SU-DHL-6 (cell line): Measurements from ENCODE around the gene KCND3.

Source experiments
- H2AFZ ChIP-seq: fragments of 200-600 bp; sonication (generic); 2 replicates; pipeline ENCODE4 v1.6.1; 2014; ENCODE audit warnings: low read depth, mild to moderate bottlenecking, moderate library complexity, mixed read lengths, antibody characterized with exemption, low read length; ENCODE audit not compliant: severe bottlenecking
- H3F3A ChIP-seq: fragments of 200-600 bp; shearing (Covaris generic); 2 replicates; pipeline ENCODE4 v1.6.0; 2016; ENCODE audit warnings: antibody characterized with exemption, mild to moderate bottlenecking; ENCODE audit not compliant: insufficient read depth
- H3K27ac ChIP-seq: fragments of 200-600 bp; sonication (generic); 2 replicates; pipeline ENCODE4 v1.5.1; 2016; ENCODE audit warnings: low read depth, mild to moderate bottlenecking, low read length, moderate library complexity, mixed read lengths
- H3K27me3 ChIP-seq: fragments of 200-600 bp; sonication (generic), shearing (Covaris generic); 2 replicates; pipeline ENCODE4 v1.6.0; 2014; ENCODE audit warnings: mild to moderate bottlenecking, low read length
- H3K36me3 ChIP-seq: fragments of 200-600 bp; sonication (generic); 2 replicates; pipeline ENCODE4 v1.6.1; 2014; ENCODE audit warnings: mild to moderate bottlenecking, low read length, mixed read lengths
- H3K4me2 ChIP-seq: fragments of 300-600, 200-600 bp; shearing (Covaris generic), sonication (generic); 2 replicates; pipeline ENCODE4 v1.6.0; 2014; ENCODE audit warnings: low read length, low read depth, mild to moderate bottlenecking; ENCODE audit not compliant: poor library complexity, severe bottlenecking
- H3K4me3 ChIP-seq: fragments of 200-600 bp; sonication (generic); 2 replicates; pipeline ENCODE4 v1.5.1; 2014; ENCODE audit warnings: antibody characterized with exemption, low read length, mild to moderate bottlenecking, mixed read lengths; ENCODE audit not compliant: insufficient read depth, poor library complexity, severe bottlenecking
- H3K79me2 ChIP-seq: fragments of 200-600 bp; sonication (generic); 2 replicates; pipeline ENCODE4 v1.6.1; 2014; ENCODE audit warnings: mild to moderate bottlenecking, low read length, moderate library complexity; ENCODE audit not compliant: insufficient read depth
- H3K9ac ChIP-seq: fragments of 200-600 bp; sonication (generic); 2 replicates; pipeline ENCODE4 v1.7.0; 2014; ENCODE audit warnings: mild to moderate bottlenecking, low read length
- H3K9me2 ChIP-seq: fragments of 200-600 bp; sonication (generic); replicated peaks from 2 replicates; pipeline ENCODE4 v1.6.1; 2014; ENCODE audit warnings: low read length; ENCODE audit not compliant: insufficient read depth
- H3K9me3 ChIP-seq: fragments of 200-600 bp; sonication (generic); 2 replicates; pipeline ENCODE4 v1.6.1; 2014; ENCODE audit warnings: low read length, mixed read lengths; ENCODE audit not compliant: insufficient read depth
- H4K20me1 ChIP-seq: fragments of 200-600 bp; sonication (generic); 2 replicates; pipeline ENCODE4 v1.6.1; 2014; ENCODE audit warnings: low read depth, mild to moderate bottlenecking, antibody characterized with exemption, low read length, moderate library complexity, mixed read lengths
- EZH2phosphoT487 ChIP-seq: fragments of 200-600 bp; sonication (generic), shearing (Covaris generic); conservative IDR thresholded peaks from 2 replicates; pipeline ENCODE4 v1.6.1; 2018; ENCODE audit warnings: mild to moderate bottlenecking, antibody characterized with exemption, low read length, moderate library complexity, mixed read lengths
- TF ChIP-seq, protein P1 (sequence below): fragments of 200-600 bp; sonication (generic); IDR thresholded peaks from one replicate; pipeline ENCODE4 v1.5.1; 2017; ENCODE audit warnings: antibody characterized with exemption, mild to moderate bottlenecking, low read length, moderate library complexity; ENCODE audit not compliant: insufficient read depth, poor library complexity, severe bottlenecking

KCND3 gene

DNA sequence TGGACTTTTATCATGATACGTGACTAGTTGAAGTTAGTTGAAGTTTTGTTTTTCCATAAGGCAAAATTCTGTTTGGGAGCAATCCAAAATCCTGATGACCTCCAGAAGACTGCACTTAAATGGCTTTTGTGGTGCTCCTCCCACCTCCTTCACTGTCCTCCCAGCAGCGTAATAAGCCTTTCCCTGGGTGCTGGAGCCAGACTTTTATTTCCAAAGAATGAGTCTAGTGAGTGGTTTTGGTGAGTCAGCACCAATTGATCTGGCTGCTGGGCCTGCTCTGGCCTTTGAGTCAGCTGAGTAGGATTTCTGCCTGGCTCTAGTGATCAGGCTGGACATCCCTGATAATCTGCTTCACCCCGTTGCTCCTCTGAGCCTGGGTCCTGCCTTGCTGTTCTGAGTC, 21.7 kb upstream of the KCND3 start:
- no peak overlapping the region for H2AFZ ChIP-seq
- H3K9ac ChIP-seq, result no peak overlapping the region
- H3K79me2 ChIP-seq, result no peaks in the 10 kb centered on the region
- H3K9me2 ChIP-seq, result no peaks in the 10 kb centered on the region
- H3K27me3 ChIP-seq, result no peaks in the 10 kb centered on the region
- no peaks in the 10 kb centered on the region for H3K36me3 ChIP-seq
- no peak for TF ChIP-seq EZH2phosphoT487
- no peaks in the 10 kb centered on the region for H4K20me1 ChIP-seq
- H3K9me3 ChIP-seq, result no peaks in the 10 kb centered on the region
- H3K4me3 ChIP-seq, result no peak overlapping the region
- no peak overlapping the region for H3K27ac ChIP-seq
- no peak overlapping the region for H3K4me2 ChIP-seq
- H3F3A ChIP-seq, result no peaks in the 10 kb centered on the region

DNA sequence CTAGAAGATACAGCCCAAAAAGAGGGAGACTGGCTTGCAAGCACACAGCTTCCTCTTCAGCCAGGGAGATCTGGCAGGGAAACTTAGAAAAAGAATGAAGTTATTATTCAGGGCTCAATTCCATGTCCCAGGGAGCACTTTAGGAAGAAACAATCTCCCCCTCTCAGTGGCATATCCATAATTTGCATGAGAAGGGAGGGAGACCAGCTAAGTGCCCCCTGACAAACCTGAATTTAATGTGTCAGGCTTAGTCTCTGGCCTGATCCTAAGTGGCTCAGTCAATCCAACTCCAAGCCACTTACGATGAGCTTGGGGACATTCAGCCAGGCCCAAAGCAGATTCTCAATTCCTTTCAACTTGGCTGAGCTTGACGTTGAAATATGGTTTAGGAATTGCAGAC, 17.7 kb upstream of the KCND3 start:
- Histone ChIP-seq H3K9me2 (no peaks in the 10 kb centered on the region), H3K79me2 (no peaks in the 10 kb centered on the region), H3K4me2 (no peak overlapping the region), H3K36me3 (no peaks in the 10 kb centered on the region), H3K27ac (no peak overlapping the region), H3K9me3 (no peaks in the 10 kb centered on the region), H3F3A (no peaks in the 10 kb centered on the region), H3K9ac (no peak overlapping the region), H4K20me1 (no peaks in the 10 kb centered on the region), H2AFZ (no peak overlapping the region), H3K4me3 (no peak overlapping the region), H3K27me3 (no peaks in the 10 kb centered on the region)
- TF ChIP-seq, protein P1, sequence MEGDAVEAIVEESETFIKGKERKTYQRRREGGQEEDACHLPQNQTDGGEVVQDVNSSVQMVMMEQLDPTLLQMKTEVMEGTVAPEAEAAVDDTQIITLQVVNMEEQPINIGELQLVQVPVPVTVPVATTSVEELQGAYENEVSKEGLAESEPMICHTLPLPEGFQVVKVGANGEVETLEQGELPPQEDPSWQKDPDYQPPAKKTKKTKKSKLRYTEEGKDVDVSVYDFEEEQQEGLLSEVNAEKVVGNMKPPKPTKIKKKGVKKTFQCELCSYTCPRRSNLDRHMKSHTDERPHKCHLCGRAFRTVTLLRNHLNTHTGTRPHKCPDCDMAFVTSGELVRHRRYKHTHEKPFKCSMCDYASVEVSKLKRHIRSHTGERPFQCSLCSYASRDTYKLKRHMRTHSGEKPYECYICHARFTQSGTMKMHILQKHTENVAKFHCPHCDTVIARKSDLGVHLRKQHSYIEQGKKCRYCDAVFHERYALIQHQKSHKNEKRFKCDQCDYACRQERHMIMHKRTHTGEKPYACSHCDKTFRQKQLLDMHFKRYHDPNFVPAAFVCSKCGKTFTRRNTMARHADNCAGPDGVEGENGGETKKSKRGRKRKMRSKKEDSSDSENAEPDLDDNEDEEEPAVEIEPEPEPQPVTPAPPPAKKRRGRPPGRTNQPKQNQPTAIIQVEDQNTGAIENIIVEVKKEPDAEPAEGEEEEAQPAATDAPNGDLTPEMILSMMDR, result no peak
- TF ChIP-seq EZH2phosphoT487, result no peak

DNA sequence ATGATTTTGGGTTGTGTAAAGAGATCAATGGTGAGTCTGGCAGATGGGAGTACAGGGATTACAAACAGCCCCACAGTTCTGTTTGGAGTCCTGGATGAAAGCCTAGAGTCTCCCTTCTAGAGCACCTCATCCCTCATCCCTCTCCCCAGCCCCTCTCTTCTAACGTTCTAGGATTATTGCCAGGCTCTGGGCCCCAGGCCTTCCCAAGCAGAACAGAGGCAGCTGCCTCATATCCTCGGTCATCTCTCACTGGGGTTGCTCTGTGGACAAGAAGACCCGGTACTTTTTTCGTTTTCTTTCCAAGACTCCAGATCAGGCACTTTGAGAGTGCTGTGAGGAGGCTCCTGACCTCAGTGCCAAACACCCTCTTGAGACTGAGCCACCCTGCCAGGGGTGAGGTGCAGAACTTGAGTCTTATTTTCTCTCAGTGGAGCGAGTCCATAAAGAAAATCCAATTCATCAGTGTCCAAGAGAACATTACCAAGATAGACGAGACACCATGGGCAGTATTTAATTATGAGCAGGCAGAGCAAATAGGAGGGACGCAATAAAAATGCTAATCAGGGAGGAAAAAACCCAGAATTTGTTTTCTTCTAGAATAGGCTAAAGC, 17.1 kb upstream of the KCND3 start:
- TF ChIP-seq, protein P1, result no peak
- H3F3A ChIP-seq, result no peaks in the 10 kb centered on the region
- no peaks in the 10 kb centered on the region for H3K27me3 ChIP-seq
- no peaks in the 10 kb centered on the region for H3K36me3 ChIP-seq
- H2AFZ ChIP-seq, result no peak overlapping the region
- no peak overlapping the region for H3K4me3 ChIP-seq
- H3K9me2 ChIP-seq, result no peaks in the 10 kb centered on the region
- no peak overlapping the region for H3K4me2 ChIP-seq
- no peaks in the 10 kb centered on the region for H3K79me2 ChIP-seq
- no peak overlapping the region for H3K9ac ChIP-seq
- H4K20me1 ChIP-seq, result no peaks in the 10 kb centered on the region
- H3K9me3 ChIP-seq, result no peaks in the 10 kb centered on the region
- H3K27ac ChIP-seq, result no peak overlapping the region

DNA sequence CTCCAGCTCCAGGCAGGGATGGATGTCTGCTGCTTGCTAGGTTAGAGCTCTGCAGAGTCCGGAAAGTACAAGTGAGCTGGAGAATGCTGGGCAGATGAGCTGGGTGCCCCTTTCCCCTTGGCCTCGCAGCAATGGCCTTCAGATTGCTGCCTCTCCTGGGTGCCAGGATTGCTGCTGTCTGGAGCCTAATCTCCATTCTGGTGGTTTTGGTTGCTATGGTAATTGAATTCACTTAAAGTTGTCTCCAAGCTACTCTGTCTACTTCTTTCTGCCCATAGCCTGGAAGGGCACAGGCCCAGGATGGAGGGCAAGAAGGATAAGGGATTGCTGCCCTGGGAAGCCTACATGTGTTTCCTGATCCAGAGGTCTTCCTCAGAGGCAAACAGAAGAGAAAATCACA, 14.6 kb upstream of the KCND3 start:
- H3K36me3 ChIP-seq, result no peaks in the 10 kb centered on the region
- H3K4me3 ChIP-seq, result no peak overlapping the region
- H3K27me3 ChIP-seq, result no peaks in the 10 kb centered on the region
- H3F3A ChIP-seq, result no peaks in the 10 kb centered on the region
- no peak overlapping the region for H3K9ac ChIP-seq
- H3K79me2 ChIP-seq, result no peaks in the 10 kb centered on the region
- no peak overlapping the region for H3K4me2 ChIP-seq
- TF ChIP-seq, protein P1, result no peak
- no peak for TF ChIP-seq EZH2phosphoT487
- no peaks in the 10 kb centered on the region for H3K9me2 ChIP-seq
- H3K27ac ChIP-seq, result no peak overlapping the region
- no peaks in the 10 kb centered on the region for H4K20me1 ChIP-seq
- H2AFZ ChIP-seq, result no peak overlapping the region
- H3K9me3 ChIP-seq, result no peaks in the 10 kb centered on the region
